Stimulated activated CD4-positive, alpha-beta T cell treated with anti-CD3 and anti-CD28 coated beads, Interleukin-1b, Interleukin-23, amount 100 ng/mL, for 24 hours (primary cell): Measurements from ENCODE around the gene MRPS6.

Source experiments
- DNase-seq, 4 experiments: peaks; one replicate each; pipeline ENCODE4 v3.0.0-alpha.2; 2020; ENCODE audit warnings: low read depth in 4 of 4, low spot score in 1 of 4

Gene MRPS6

GRCh38 chr21:34073032-34073748, at the start of gene MRPS6, which contains the start of gene SLC5A3:
MRPS6 (plus strand) TSS chr21:34073578; CDS start chr21:34073701, 123 bp downstream.
SLC5A3 (plus strand) TSS chr21:34073578; CDS start chr21:34095199, 21,621 bp downstream.
- DNase-seq, result peak; percentile 47 to 70 (median 57)

- no peak for DNase-seq
Measured at GRCh38 chr21:34023691-34024373, 49.5 kb upstream of the MRPS6 start.

- no peak for DNase-seq
Measured at GRCh38 chr21:34024374-34024693, 49.0 kb upstream of the MRPS6 start.

- no peak for DNase-seq
Measured at GRCh38 chr21:34027721-34028461, 45.5 kb upstream of the MRPS6 start.

- peak in 3 of 4 experiments; percentile 7 to 29 (median 21) for DNase-seq
Measured at GRCh38 chr21:34029743-34030528, 43.4 kb upstream of the MRPS6 start.

- DNase-seq, result no peak
Measured at GRCh38 chr21:34031835-34032370, 41.5 kb upstream of the MRPS6 start.

GRCh38 chr21:34034369-34035014, 38.9 kb upstream of the MRPS6 start:
- DNase-seq, result no peak

- no peak for DNase-seq
Measured at GRCh38 chr21:34035619-34036354, 37.6 kb upstream of the MRPS6 start.

GRCh38 chr21:34037009-34037795, 36.2 kb upstream of the MRPS6 start:
- DNase-seq, result no peak

- DNase-seq, result no peak
Measured at GRCh38 chr21:34039678-34040382, 33.5 kb upstream of the MRPS6 start.

GRCh38 chr21:34042735-34043134, 30.6 kb upstream of the MRPS6 start:
- DNase-seq, result no peak

- DNase-seq, result no peak
Measured at GRCh38 chr21:34043333-34043732, 30.0 kb upstream of the MRPS6 start.

- no peak for DNase-seq
Measured at GRCh38 chr21:34046917-34047316, 26.5 kb upstream of the MRPS6 start.

GRCh38 chr21:34047835-34048234, 25.5 kb upstream of the MRPS6 start:
- no peak for DNase-seq

GRCh38 chr21:34052171-34052570, 21.2 kb upstream of the MRPS6 start:
- no peak for DNase-seq

- no peak for DNase-seq
Measured at GRCh38 chr21:34054259-34054658, 19.1 kb upstream of the MRPS6 start.

- no peak for DNase-seq
Measured at GRCh38 chr21:34055615-34056014, 17.8 kb upstream of the MRPS6 start.

- DNase-seq, result no peak
Measured at GRCh38 chr21:34061983-34062382, 11.4 kb upstream of the MRPS6 start.
